ENCODE data around the gene ZNF483.

DNA sequence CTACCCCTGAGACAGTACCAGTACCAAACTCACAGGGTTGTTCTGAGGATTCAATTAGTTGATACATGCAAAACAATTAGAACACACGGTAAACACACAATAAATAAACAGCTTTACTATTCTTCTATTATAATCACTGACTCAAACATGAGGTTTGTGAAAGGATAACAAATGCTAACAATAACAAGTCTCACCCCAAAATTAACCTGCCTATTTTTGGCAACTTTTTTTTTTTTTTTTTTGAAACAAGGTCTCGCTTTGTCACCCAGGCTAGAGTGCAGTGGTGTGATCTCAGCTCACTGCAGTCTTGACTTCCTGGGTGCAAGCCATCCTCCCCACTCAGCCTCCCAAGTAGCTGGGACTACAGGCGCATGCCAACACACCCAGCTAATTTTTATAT, 47.3 kb upstream of the ZNF483 start:
- TF ChIP-seq, protein P1, sequence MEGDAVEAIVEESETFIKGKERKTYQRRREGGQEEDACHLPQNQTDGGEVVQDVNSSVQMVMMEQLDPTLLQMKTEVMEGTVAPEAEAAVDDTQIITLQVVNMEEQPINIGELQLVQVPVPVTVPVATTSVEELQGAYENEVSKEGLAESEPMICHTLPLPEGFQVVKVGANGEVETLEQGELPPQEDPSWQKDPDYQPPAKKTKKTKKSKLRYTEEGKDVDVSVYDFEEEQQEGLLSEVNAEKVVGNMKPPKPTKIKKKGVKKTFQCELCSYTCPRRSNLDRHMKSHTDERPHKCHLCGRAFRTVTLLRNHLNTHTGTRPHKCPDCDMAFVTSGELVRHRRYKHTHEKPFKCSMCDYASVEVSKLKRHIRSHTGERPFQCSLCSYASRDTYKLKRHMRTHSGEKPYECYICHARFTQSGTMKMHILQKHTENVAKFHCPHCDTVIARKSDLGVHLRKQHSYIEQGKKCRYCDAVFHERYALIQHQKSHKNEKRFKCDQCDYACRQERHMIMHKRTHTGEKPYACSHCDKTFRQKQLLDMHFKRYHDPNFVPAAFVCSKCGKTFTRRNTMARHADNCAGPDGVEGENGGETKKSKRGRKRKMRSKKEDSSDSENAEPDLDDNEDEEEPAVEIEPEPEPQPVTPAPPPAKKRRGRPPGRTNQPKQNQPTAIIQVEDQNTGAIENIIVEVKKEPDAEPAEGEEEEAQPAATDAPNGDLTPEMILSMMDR (conservative IDR thresholded peaks at IDR 0.05; ENCODE audit: low read depth, low read length) = no peak
- TF ChIP-seq CHD1 (IDR thresholded peaks at IDR 0.05; ENCODE audit: low read depth, low read length) (no peak), RFX5 (IDR thresholded peaks at IDR 0.05; ENCODE audit: low read depth, low read length) (no peak)

Data from IMR-90 (cell line).